ENCODE data around the gene LIX1.

GRCh38 chr5:97134634-97135033, 7.8 kb downstream of the LIX1 start:
- TF ChIP-seq POLR2A (IDR thresholded peaks at IDR 0.05) = no peak
- TF ChIP-seq, protein P1, sequence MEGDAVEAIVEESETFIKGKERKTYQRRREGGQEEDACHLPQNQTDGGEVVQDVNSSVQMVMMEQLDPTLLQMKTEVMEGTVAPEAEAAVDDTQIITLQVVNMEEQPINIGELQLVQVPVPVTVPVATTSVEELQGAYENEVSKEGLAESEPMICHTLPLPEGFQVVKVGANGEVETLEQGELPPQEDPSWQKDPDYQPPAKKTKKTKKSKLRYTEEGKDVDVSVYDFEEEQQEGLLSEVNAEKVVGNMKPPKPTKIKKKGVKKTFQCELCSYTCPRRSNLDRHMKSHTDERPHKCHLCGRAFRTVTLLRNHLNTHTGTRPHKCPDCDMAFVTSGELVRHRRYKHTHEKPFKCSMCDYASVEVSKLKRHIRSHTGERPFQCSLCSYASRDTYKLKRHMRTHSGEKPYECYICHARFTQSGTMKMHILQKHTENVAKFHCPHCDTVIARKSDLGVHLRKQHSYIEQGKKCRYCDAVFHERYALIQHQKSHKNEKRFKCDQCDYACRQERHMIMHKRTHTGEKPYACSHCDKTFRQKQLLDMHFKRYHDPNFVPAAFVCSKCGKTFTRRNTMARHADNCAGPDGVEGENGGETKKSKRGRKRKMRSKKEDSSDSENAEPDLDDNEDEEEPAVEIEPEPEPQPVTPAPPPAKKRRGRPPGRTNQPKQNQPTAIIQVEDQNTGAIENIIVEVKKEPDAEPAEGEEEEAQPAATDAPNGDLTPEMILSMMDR (IDR thresholded peaks at IDR 0.05) = no peak
- no peak for TF ChIP-seq POLR2AphosphoS5 (IDR thresholded peaks at IDR 0.05)
- no peak for TF ChIP-seq EP300 (IDR thresholded peaks at IDR 0.05)
